Loucy (cell line): Measurements from ENCODE around the gene PRKACA.

Source experiments
- H2AFZ ChIP-seq: fragments of 200-600 bp; sonication (generic); 2 replicates; pipeline ENCODE4 v1.6.0; 2016; ENCODE audit warnings: antibody characterized with exemption, mild to moderate bottlenecking, low read length, moderate library complexity
- H3F3A ChIP-seq: fragments of 200-600 bp; 2 replicates; pipeline ENCODE4 v1.6.0; 2016; ENCODE audit warnings: antibody characterized with exemption, low read depth, mild to moderate bottlenecking
- H3K27me3 ChIP-seq: fragments of 200-600 bp; sonication (generic); 2 replicates; pipeline ENCODE4 v1.6.1; 2014; ENCODE audit warnings: low read length, mild to moderate bottlenecking; ENCODE audit not compliant: insufficient read depth, poor library complexity, severe bottlenecking
- H3K36me3 ChIP-seq: fragments of 200-600 bp; sonication (generic); 2 replicates; pipeline ENCODE4 v1.6.1; 2016; ENCODE audit warnings: low read length; ENCODE audit not compliant: insufficient read depth
- H3K4me1 ChIP-seq: fragments of 200-600 bp; sonication (generic); 2 replicates; pipeline ENCODE4 v1.5.1; 2014; ENCODE audit warnings: low read length, mild to moderate bottlenecking; ENCODE audit not compliant: insufficient read depth, poor library complexity, severe bottlenecking
- H3K4me2 ChIP-seq: fragments of 200-600 bp; sonication (generic); 2 replicates; pipeline ENCODE4 v1.6.0; 2014; ENCODE audit warnings: antibody characterized with exemption, low read length, low read depth, mild to moderate bottlenecking; ENCODE audit not compliant: poor library complexity, severe bottlenecking
- H3K4me3 ChIP-seq: fragments of 200-600 bp; sonication (generic); 2 replicates; pipeline ENCODE4 v1.5.1; 2014; ENCODE audit warnings: low read length, mild to moderate bottlenecking, mixed read lengths; ENCODE audit not compliant: poor library complexity, severe bottlenecking
- H3K79me2 ChIP-seq: fragments of 200-600 bp; sonication (generic); 2 replicates; pipeline ENCODE4 v1.6.1; 2014; ENCODE audit warnings: low read length; ENCODE audit not compliant: insufficient read depth
- H3K9ac ChIP-seq: fragments of 200-600 bp; sonication (generic); 2 replicates; pipeline ENCODE4 v1.6.0; 2014; ENCODE audit warnings: mild to moderate bottlenecking, low read depth, low read length, moderate library complexity; ENCODE audit not compliant: poor library complexity, severe bottlenecking
- H3K9me2 ChIP-seq: fragments of 200-600 bp; sonication (generic); replicated peaks from 2 replicates; pipeline ENCODE4 v1.6.1; 2016; ENCODE audit warnings: low read depth, low read length, mixed read lengths
- H3K9me3 ChIP-seq: fragments of 200-600 bp; sonication (generic); 2 replicates; pipeline ENCODE4 v1.6.1; 2014; ENCODE audit warnings: mild to moderate bottlenecking, antibody characterized with exemption, low read length, low read depth; ENCODE audit not compliant: insufficient read depth
- H4K20me1 ChIP-seq: fragments of 200-600 bp; sonication (generic); 2 replicates; pipeline ENCODE4 v1.6.0; 2014; ENCODE audit warnings: antibody characterized with exemption, low read length, mild to moderate bottlenecking; ENCODE audit not compliant: insufficient read depth, poor library complexity, severe bottlenecking
- EZH2phosphoT487 ChIP-seq: fragments of 200-600 bp; IDR thresholded peaks from 2 replicates; pipeline ENCODE4 v1.6.1; 2018; ENCODE audit warnings: antibody characterized with exemption, mild to moderate bottlenecking, moderate library complexity, borderline replicate concordance
- TF ChIP-seq, protein P1 (sequence below): fragments of 200-600 bp; sonication (generic); conservative IDR thresholded peaks from 2 replicates; pipeline ENCODE4 v1.5.1; 2014; ENCODE audit warnings: mild to moderate bottlenecking, antibody characterized with exemption, low read length

PRKACA gene

DNA sequence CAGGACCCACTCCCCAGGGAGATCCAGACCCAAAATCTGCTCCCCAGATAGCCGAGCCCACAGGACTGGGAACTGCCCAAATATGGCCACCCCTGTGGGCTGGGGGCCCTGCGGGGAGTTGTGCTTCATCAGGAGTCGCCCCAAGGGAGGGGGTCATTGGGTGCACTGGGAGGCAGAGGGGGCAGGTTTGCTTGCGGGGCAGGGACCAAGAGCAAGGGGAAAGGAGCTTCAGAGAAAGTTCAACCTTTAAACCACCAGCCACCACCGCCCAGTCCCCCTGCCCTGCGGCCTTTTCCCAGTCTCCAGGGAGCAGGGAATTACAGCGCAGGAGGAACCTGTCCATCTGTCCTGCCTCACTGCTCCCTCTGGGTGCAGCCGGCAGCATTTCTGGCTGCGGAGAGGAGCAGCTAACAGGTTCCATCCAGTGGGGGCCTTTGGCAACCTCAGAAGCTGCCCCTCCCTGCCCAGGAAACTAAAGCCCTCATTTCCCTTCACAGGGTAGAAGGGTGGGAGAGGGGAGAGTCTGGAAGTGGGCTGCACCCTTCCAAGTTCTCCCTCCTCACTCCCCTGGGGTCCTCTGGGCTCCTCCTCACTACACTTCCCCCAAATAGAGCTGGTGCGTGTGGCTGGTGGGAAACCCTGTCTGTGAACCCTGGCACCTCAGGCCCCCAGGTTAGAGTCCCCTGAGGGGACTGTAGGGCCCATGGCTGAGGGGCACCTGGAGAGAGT is 32.6 kb upstream of the PRKACA start:
- no peak overlapping the region for H3K4me3 ChIP-seq
- no peaks in the 10 kb centered on the region for H3F3A ChIP-seq
- no peak overlapping the region for H2AFZ ChIP-seq
- no peaks in the 10 kb centered on the region for H3K27me3 ChIP-seq
- H3K9ac ChIP-seq, result no peak overlapping the region
- H3K9me3 ChIP-seq, result no peaks in the 10 kb centered on the region
- no peak for TF ChIP-seq EZH2phosphoT487
- TF ChIP-seq, protein P1, sequence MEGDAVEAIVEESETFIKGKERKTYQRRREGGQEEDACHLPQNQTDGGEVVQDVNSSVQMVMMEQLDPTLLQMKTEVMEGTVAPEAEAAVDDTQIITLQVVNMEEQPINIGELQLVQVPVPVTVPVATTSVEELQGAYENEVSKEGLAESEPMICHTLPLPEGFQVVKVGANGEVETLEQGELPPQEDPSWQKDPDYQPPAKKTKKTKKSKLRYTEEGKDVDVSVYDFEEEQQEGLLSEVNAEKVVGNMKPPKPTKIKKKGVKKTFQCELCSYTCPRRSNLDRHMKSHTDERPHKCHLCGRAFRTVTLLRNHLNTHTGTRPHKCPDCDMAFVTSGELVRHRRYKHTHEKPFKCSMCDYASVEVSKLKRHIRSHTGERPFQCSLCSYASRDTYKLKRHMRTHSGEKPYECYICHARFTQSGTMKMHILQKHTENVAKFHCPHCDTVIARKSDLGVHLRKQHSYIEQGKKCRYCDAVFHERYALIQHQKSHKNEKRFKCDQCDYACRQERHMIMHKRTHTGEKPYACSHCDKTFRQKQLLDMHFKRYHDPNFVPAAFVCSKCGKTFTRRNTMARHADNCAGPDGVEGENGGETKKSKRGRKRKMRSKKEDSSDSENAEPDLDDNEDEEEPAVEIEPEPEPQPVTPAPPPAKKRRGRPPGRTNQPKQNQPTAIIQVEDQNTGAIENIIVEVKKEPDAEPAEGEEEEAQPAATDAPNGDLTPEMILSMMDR, result no peak
- no peaks in the 10 kb centered on the region for H4K20me1 ChIP-seq
- H3K4me2 ChIP-seq, result no peak overlapping the region
- no peaks in the 10 kb centered on the region for H3K79me2 ChIP-seq
- H3K9me2 ChIP-seq, result no peaks in the 10 kb centered on the region
- no peaks in the 10 kb centered on the region for H3K4me1 ChIP-seq
- peaks cover 12% of the 10 kb centered on the region; the same call in 1 of the 2 replicates for H3K36me3 ChIP-seq

DNA sequence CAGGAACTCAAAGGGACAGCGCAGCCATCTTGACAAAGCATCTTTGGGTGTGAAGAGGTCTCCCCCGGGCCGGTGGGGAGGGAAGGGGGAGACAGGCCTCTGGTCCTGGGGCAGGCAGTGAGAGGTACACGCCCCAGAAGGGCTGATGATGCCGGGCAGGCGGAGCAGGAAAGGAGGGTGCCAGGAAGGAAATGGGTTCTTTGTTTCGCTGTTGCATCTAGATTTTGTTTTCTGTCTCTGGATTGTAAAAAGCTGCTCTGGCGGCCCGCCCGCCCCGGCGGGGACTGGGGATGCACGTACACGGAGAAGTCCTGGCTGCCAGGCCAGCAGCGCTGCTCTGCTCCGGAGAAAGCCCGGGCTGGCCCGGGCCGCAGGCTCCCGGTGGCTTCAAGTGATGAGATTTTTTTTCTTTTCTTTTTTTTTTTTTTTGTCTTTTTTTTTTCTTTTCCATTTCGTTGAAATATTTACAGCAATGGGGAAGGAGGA is 32.0 kb upstream of the PRKACA start:
- Histone ChIP-seq H3F3A (no peaks in the 10 kb centered on the region), H2AFZ (no peak overlapping the region), H3K4me3 (no peak overlapping the region), H3K36me3 (peaks cover 12% of the 10 kb centered on the region; the same call in 1 of the 2 replicates), H4K20me1 (no peaks in the 10 kb centered on the region), H3K9me2 (no peaks in the 10 kb centered on the region), H3K79me2 (no peaks in the 10 kb centered on the region), H3K9ac (no peak overlapping the region), H3K9me3 (no peaks in the 10 kb centered on the region), H3K27me3 (no peaks in the 10 kb centered on the region), H3K4me2 (no peak overlapping the region), H3K4me1 (no peaks in the 10 kb centered on the region)
- TF ChIP-seq, protein P1, result no peak
- no peak for TF ChIP-seq EZH2phosphoT487

DNA sequence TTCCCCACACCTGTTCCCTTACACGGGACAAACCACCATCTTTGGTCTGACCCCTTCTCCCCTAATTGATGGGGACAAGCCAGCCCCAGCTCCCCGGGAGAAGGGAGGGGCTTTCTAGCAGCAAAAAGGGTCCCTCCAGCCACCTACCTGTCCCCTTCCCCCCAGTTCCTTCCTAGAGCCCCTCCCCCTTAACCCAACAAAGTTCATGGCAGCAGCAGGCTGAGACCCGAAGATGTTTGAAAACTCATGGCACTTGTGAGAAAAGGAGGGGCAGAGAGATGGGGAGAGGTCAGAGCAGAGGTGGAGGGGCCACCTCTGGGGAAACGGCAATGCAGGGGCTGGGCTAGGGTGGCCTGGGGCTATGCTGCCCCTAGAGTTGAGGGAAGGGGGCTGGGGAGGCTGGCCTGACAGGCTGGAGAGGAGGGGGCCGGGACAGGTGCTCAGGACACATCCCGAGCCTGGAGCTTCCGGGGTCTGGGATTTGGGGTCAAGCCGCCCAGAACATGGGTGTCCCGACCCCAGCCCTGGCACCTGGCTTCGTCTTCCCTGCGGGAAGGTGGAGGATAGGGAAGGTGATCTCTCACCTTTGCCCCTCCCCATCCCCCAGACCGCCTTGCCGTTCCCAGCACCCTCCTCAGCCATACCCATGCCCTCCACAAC is 31.3 kb upstream of the PRKACA start:
- H2AFZ ChIP-seq, result no peak overlapping the region
- H3K79me2 ChIP-seq, result no peaks in the 10 kb centered on the region
- H3F3A ChIP-seq, result no peaks in the 10 kb centered on the region
- peaks cover 12% of the 10 kb centered on the region; the same call in 1 of the 2 replicates for H3K36me3 ChIP-seq
- no peaks in the 10 kb centered on the region for H4K20me1 ChIP-seq
- H3K9me3 ChIP-seq, result no peaks in the 10 kb centered on the region
- no peaks in the 10 kb centered on the region for H3K9me2 ChIP-seq
- H3K4me2 ChIP-seq, result no peak overlapping the region
- H3K4me3 ChIP-seq, result no peak overlapping the region
- no peaks in the 10 kb centered on the region for H3K27me3 ChIP-seq
- H3K9ac ChIP-seq, result no peak overlapping the region
- H3K4me1 ChIP-seq, result no peaks in the 10 kb centered on the region
- TF ChIP-seq, protein P1, result no peak
- no peak for TF ChIP-seq EZH2phosphoT487
